Measurements from ENCODE around the gene ZEB1. TPM values are rescaled to one million over a fixed set of nuclear protein-coding genes. Genes with fewer than 3 reads are reported as not detected.

ZEB1 gene
- total and polyA plus RNA-seq, 2 of the 13 experiments (the other 11 are each of a cell fraction or from before 2014, with no cell fraction given): 9.6 to 18.0 TPM

DNA sequence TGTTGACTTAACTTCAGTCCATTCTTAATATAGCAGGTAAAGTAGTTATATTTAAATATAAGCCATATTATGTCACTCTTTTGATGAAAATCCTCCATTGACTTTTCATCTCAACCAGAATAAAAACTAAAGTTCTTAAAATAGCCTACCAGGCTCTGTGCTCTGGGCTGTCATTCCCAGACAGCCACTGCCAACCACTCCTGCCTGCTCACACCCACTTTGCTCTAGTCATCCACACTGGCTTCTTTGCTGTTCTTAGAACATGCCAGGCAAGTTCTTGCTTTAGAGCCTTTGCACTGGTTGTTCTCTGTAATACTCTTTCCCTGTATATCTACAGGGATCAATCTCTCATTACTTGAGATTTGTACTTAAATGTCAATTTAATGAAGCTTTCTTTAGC is 80.6 kb downstream of the ZEB1 start:
- ChIA-PET POLR2A (no interaction called here), CTCF (ENCODE audit: low intra/inter-chr PET ratio, low total read pairs) (no interaction called here)
- no peaks in the 10 kb centered on the region for H3K9me3 ChIP-seq (ENCODE audit: low read length)
- no peak overlapping the region for H3K27ac ChIP-seq (ENCODE audit: extremely low read length, insufficient read depth, low read length)
- no TSS peak for BruUV-seq (replicated peaks)
- H2AFZ ChIP-seq (ENCODE audit: low read length): no peak overlapping the region
- peaks cover 8% of the 10 kb centered on the region for H4K20me1 ChIP-seq (ENCODE audit: insufficient read depth, low read length)
- no peaks in the 10 kb centered on the region for H3K36me3 ChIP-seq (replicated peaks in 1 of 2; ENCODE audit: control insufficient read depth in 1 of 2, insufficient read depth in 2 of 2, low read length in 2 of 2)
- H3K4me1 ChIP-seq (ENCODE audit: insufficient read depth, low read length): peaks cover 17% of the 10 kb centered on the region
- H3K79me2 ChIP-seq (ENCODE audit: insufficient read depth, low read length): peaks cover 11% of the 10 kb centered on the region
- FAIRE-seq (no peak), DNase-seq (ENCODE audit: low spot score) (no peak), ATAC-seq (no peak)
- H3K27me3 ChIP-seq (ENCODE audit: control insufficient read depth in 1 of 2, insufficient read depth in 2 of 2, low read length in 2 of 2): no peaks in the 10 kb centered on the region
- in situ Hi-C loops (cut with HindIII; ENCODE audit: extremely low pct_ligation_motif_present, low pct_unique_long_range_greater_than_20kb) (no loop called here), intact Hi-C loops (cut with micrococcal nuclease; ENCODE audit: unreplicated experiment) (loop anchor here (5.0 kb wide), 1 partner anchor 77 kb away; no protein-coding TSS in a partner anchor)
- H3K4me2 ChIP-seq (ENCODE audit: low read depth, low read length): no peak overlapping the region
- H3K9ac ChIP-seq (ENCODE audit: insufficient read depth, low read depth, low read length): no peak overlapping the region
- H3K4me3 ChIP-seq (replicated peaks in 1 of 3; ENCODE audit: insufficient read depth in 1 of 3, low read depth in 2 of 3, low read length in 3 of 3): no peak overlapping the region
- TF ChIP-seq, protein P1, sequence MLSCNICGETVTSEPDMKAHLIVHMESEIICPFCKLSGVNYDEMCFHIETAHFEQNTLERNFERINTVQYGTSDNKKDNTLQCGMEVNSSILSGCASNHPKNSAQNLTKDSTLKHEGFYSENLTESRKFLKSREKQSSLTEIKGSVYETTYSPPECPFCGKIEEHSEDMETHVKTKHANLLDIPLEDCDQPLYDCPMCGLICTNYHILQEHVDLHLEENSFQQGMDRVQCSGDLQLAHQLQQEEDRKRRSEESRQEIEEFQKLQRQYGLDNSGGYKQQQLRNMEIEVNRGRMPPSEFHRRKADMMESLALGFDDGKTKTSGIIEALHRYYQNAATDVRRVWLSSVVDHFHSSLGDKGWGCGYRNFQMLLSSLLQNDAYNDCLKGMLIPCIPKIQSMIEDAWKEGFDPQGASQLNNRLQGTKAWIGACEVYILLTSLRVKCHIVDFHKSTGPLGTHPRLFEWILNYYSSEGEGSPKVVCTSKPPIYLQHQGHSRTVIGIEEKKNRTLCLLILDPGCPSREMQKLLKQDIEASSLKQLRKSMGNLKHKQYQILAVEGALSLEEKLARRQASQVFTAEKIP (CRISPR knock-in tag; IDR thresholded peaks at IDR 0.05; ENCODE audit: borderline replicate concordance): no peak
- TF ChIP-seq BRCA1 (CRISPR knock-in tag; IDR thresholded peaks at IDR 0.05) (no peak), RARA (CRISPR knock-in tag; IDR thresholded peaks at IDR 0.05) (no peak), SMC3 (IDR thresholded peaks at IDR 0.05; ENCODE audit: low read length) (no peak), SRY (CRISPR knock-in tag; IDR thresholded peaks at IDR 0.05) (no peak)
- TF ChIP-seq, protein P2, sequence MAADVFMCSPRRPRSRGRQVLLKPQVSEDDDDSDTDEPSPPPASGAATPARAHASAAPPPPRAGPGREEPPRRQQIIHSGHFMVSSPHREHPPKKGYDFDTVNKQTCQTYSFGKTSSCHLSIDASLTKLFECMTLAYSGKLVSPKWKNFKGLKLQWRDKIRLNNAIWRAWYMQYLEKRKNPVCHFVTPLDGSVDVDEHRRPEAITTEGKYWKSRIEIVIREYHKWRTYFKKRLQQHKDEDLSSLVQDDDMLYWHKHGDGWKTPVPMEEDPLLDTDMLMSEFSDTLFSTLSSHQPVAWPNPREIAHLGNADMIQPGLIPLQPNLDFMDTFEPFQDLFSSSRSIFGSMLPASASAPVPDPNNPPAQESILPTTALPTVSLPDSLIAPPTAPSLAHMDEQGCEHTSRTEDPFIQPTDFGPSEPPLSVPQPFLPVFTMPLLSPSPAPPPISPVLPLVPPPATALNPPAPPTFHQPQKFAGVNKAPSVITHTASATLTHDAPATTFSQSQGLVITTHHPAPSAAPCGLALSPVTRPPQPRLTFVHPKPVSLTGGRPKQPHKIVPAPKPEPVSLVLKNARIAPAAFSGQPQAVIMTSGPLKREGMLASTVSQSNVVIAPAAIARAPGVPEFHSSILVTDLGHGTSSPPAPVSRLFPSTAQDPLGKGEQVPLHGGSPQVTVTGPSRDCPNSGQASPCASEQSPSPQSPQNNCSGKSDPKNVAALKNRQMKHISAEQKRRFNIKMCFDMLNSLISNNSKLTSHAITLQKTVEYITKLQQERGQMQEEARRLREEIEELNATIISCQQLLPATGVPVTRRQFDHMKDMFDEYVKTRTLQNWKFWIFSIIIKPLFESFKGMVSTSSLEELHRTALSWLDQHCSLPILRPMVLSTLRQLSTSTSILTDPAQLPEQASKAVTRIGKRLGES (CRISPR knock-in tag; IDR thresholded peaks at IDR 0.05; ENCODE audit: borderline replicate concordance): no peak
- TF ChIP-seq, protein P3, sequence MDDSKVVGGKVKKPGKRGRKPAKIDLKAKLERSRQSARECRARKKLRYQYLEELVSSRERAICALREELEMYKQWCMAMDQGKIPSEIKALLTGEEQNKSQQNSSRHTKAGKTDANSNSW (CRISPR knock-in tag; IDR thresholded peaks at IDR 0.05; ENCODE audit: borderline replicate concordance): no peak
- TF ChIP-seq, protein P4, sequence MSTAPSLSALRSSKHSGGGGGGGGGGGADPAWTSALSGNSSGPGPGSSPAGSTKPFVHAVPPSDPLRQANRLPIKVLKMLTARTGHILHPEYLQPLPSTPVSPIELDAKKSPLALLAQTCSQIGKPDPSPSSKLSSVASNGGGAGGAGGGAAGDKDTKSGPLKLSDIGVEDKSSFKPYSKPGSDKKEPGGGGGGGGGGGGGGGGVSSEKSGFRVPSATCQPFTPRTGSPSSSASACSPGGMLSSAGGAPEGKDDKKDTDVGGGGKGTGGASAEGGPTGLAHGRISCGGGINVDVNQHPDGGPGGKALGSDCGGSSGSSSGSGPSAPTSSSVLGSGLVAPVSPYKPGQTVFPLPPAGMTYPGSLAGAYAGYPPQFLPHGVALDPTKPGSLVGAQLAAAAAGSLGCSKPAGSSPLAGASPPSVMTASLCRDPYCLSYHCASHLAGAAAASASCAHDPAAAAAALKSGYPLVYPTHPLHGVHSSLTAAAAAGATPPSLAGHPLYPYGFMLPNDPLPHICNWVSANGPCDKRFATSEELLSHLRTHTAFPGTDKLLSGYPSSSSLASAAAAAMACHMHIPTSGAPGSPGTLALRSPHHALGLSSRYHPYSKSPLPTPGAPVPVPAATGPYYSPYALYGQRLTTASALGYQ (CRISPR knock-in tag; IDR thresholded peaks at IDR 0.05): no peak
- TF ChIP-seq, protein P5, sequence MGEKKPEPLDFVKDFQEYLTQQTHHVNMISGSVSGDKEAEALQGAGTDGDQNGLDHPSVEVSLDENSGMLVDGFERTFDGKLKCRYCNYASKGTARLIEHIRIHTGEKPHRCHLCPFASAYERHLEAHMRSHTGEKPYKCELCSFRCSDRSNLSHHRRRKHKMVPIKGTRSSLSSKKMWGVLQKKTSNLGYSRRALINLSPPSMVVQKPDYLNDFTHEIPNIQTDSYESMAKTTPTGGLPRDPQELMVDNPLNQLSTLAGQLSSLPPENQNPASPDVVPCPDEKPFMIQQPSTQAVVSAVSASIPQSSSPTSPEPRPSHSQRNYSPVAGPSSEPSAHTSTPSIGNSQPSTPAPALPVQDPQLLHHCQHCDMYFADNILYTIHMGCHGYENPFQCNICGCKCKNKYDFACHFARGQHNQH (CRISPR knock-in tag; IDR thresholded peaks at IDR 0.05): no peak
- TF ChIP-seq, protein P6, sequence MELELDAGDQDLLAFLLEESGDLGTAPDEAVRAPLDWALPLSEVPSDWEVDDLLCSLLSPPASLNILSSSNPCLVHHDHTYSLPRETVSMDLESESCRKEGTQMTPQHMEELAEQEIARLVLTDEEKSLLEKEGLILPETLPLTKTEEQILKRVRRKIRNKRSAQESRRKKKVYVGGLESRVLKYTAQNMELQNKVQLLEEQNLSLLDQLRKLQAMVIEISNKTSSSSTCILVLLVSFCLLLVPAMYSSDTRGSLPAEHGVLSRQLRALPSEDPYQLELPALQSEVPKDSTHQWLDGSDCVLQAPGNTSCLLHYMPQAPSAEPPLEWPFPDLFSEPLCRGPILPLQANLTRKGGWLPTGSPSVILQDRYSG (CRISPR knock-in tag; IDR thresholded peaks at IDR 0.05): no peak
